ACHN (cell line): ENCODE results near the gene SHISA9.
A peak's percentile ranks its signal among the peaks of the same experiment; 100 is the strongest.

Experiments used
- DNase-seq: peaks from one replicate; pipeline ENCODE4 v3.0.0-alpha.2; 2015
- in situ Hi-C: cut with HindIII; loops from 2 replicates; pipeline ENCODE4 v1.10.0; 2017; ENCODE audit warnings: low sequenced_read_pairs, low pct_ligation_motif_present, low pct_unique_long_range_greater_than_20kb

SHISA9 gene

GRCh38 chr16:13176711-13177110 lies 275.3 kb downstream of the SHISA9 start:
- DNase-seq: peak; percentile 13
- in situ Hi-C loops: no loop called here

DNA sequence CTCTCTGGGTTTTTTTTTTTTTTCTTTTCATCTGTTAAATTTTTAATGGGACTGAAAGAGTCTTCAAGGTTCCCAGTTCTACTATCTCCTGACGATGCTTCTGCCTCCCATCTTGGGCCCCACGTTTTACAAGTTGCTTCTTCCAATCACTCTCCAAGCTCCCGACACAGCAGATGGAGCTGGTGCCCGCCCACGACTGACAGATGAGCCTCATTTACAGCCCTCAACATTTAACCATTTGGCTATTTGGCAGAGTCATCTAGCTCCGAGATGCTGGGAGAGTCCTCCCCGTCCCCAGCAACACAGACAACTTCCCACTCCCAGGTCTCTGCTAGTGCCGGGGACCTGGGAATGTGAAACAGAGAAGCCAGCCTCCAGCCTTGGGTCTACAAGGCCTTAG lies 276.9 kb downstream of the SHISA9 start:
- DNase-seq: no peak

GRCh38 chr16:13181432-13181831 lies 280.0 kb downstream of the SHISA9 start:
- in situ Hi-C loops: no loop called here
- no peak for DNase-seq

More for the DNA sequence above, 276.9 kb downstream of the SHISA9 start:
- in situ Hi-C loops: no loop called here

GRCh38 chr16:13186813-13187212 lies 285.4 kb downstream of the SHISA9 start:
- peak; percentile 27 for DNase-seq
- in situ Hi-C loops: no loop called here

- no peak for DNase-seq
- in situ Hi-C loops: no loop called here
Measured at GRCh38 chr16:13189250-13189649, 287.9 kb downstream of the SHISA9 start.

GRCh38 chr16:13193721-13194120 lies 292.3 kb downstream of the SHISA9 start:
- no peak for DNase-seq
- in situ Hi-C loops: no loop called here

DNA sequence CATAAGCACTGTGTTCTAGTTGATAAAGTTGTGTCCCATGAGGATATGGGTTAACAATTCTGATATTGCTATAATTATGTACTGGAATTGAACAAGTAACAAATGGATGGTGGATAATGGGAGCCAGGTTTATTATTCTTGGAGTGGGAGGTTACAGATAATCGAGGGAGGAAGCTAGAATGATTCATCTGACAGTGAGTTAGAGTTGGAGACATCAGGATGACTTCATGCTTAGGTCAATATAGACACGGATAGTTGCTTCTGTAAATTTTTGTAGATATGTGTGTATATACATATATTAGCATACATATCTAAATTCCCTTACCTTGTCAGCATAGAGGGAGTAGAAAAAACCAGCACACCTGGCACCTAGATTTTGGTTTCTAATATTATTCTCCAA lies 293.4 kb downstream of the SHISA9 start:
- no peak for DNase-seq

GRCh38 chr16:13203725-13204124 lies 302.3 kb downstream of the SHISA9 start:
- no peak for DNase-seq
- in situ Hi-C loops: no loop called here

More for the DNA sequence above, 293.4 kb downstream of the SHISA9 start:
- in situ Hi-C loops: no loop called here

- in situ Hi-C loops: no loop called here
- DNase-seq: no peak
Measured at GRCh38 chr16:13205352-13205751, 304.0 kb downstream of the SHISA9 start.

DNA sequence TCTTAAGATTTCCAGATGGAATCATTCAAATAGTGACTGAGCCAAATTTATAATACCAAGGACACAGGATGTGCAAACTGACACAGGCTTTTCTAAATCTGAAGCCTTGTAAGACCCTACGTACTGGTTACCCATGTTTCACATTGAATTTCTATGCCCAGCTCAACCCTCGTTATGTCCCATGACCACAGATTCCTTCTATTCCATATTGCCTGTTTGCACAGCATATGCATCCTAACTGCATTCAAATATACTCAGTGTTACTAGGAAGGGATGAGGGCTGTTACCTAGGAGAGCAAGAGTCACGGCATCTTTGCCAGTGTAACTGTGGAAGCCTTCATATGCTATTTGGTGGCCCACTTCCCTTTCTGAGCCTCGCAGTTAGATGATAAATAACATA lies 305.2 kb downstream of the SHISA9 start:
- no peak for DNase-seq
- in situ Hi-C loops: no loop called here

- no peak for DNase-seq
Measured at GRCh38 chr16:13207151-13207550, 305.8 kb downstream of the SHISA9 start.

DNA sequence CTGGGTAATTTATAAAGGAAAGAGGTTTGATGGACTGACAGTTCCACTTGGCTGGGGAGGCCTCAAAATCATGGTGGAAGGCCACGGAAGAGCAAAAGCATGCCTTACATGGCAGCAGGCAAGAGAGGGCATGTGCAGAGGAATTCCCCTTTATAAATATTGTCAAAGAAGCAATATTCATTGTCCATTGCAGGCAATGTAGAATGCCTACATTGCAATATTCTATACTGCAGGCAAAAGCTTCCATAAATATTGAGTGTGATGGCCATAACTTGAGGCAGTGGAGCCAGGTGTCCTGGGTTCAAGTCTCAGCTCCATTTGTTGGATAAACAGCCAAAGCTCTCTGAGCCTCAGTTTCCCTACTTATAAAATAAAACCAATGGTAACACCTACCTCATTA lies 322.3 kb downstream of the SHISA9 start:
- in situ Hi-C loops: no loop called here

More at GRCh38 chr16:13207151-13207550, 305.8 kb downstream of the SHISA9 start:
- in situ Hi-C loops: no loop called here

DNA sequence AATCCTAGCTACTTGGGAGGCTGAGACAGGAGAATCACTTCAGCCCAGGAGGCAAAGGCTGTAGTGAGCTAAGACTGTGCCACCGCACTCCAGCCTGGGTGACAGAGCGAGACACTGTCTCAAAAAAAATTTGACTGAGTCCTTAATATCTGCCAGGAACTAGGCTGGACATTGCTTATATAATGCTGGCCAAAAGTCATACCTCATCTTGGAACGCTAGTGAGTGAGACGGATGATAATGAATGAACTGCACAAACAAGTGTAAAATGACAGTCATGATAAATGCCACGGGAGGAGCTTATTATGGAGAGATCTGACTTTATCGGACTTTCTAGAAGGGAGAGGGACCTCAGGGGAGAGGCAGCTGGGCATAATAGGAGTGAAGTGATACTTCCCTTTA lies 327.6 kb downstream of the SHISA9 start:
- DNase-seq: no peak
- in situ Hi-C loops: no loop called here

More for the DNA sequence above, 322.3 kb downstream of the SHISA9 start:
- no peak for DNase-seq

- in situ Hi-C loops: no loop called here
- peak; percentile 77 for DNase-seq
Measured at GRCh38 chr16:13231365-13231764, 330.0 kb downstream of the SHISA9 start.

DNA sequence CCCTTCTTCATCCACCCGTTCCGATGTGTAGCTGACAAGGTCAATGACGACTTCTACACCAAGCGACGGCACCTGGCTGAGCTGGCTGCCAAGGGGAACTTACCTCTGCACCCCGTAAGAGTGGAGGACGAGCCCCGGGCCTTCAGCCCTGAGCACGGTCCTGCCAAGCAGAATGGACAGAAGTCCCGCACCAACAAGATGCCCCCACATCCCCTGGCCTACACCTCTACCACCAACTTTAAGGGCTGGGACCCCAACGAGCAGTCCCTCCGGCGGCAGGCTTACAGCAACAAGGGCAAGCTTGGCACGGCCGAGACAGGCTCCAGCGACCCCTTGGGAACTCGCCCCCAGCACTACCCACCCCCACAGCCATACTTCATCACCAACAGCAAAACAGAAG lies 333.6 kb downstream of the SHISA9 start:
- in situ Hi-C loops: no loop called here

GRCh38 chr16:13236308-13236707 lies 334.9 kb downstream of the SHISA9 start:
- in situ Hi-C loops: no loop called here
- no peak for DNase-seq

More for the DNA sequence above, 333.6 kb downstream of the SHISA9 start:
- DNase-seq: no peak

DNA sequence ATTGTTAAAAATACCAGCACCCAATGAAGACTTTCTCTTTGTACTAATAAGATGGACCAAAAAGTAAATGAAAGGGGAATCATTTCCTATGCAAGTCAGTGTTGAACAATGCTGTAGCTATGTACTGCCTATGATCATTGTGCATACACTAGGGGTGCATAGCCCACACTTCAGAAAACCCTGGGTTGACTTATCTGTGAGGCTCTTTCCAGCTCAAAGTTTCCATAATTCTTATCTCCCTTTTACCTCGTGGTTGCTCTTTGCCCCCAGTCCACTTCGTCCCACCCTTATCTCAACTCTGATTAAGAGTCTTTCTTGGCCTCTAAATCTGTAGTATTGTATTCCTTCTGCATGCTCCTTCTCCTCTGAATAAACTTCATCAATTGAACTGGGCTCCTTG lies 336.8 kb downstream of the SHISA9 start:
- in situ Hi-C loops: no loop called here

GRCh38 chr16:13242201-13242600 lies 340.8 kb downstream of the SHISA9 start:
- in situ Hi-C loops: no loop called here
- no peak for DNase-seq

More for the DNA sequence above, 336.8 kb downstream of the SHISA9 start:
- DNase-seq: no peak

DNA sequence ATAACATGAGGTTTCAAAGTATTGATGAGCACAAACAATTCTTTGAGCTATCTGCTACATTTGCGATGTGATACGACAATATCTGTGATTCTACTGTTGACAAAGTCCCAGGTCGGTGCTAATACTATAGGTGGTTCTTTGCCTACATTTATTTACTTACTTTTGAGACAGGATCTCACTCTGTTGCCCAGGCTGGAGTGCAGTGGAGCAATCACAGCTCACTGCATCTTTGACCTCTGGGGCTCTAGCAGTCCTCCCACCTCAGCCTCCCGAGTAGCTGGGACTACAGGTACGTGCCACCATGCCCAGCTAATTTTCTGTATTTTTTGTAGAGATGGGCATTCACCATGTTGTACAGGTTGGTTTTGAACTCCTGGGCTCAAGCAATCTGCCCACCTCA lies 343.4 kb downstream of the SHISA9 start:
- DNase-seq: no peak
- in situ Hi-C loops: no loop called here

GRCh38 chr16:13245713-13246377 lies 344.4 kb downstream of the SHISA9 start:
- DNase-seq: no peak
- in situ Hi-C loops: no loop called here
